ENCODE data around the gene ZCCHC3. TPM values are rescaled to one million over a fixed set of nuclear protein-coding genes. Genes with fewer than 3 reads are reported as not detected.

The ZCCHC3 gene
- total RNA-seq, 2 donors from 2014 or later = 13.7 to 15.6 TPM

DNA sequence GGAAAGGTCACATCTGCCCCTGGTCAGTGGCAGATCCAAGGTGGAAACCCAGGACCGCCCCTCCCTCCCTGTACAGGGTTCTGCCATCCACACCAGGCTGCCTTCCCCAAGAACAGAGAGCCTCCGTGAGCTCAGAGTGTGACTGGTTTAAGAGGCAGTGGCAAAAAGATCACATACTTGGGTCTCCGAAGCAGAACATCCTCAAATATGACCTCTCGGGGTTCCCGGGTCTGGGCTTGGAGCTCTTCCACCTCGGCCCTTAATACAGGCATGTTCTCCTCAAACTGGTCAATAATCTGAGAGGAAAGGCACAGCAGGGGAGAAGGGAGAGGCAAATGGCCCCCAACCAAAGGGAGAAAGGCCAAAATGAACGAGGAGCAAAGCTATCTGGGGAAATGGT lies 21.6 kb upstream of the ZCCHC3 start:
- Histone ChIP-seq H3K36me3 (no peaks in the 10 kb centered on the region), H3K9me3 (no peaks in the 10 kb centered on the region), H3K27ac (no peak overlapping the region), H3K27me3 (no peaks in the 10 kb centered on the region), H3K4me1 (no peaks in the 10 kb centered on the region), H3K4me3 (no peak overlapping the region), H3K9ac (ENCODE audit: low read depth in 2 of 2, low read length in 2 of 2) (no peak overlapping the region)
- peak; percentile 10 for DNase-seq
- TF ChIP-seq, protein P1, sequence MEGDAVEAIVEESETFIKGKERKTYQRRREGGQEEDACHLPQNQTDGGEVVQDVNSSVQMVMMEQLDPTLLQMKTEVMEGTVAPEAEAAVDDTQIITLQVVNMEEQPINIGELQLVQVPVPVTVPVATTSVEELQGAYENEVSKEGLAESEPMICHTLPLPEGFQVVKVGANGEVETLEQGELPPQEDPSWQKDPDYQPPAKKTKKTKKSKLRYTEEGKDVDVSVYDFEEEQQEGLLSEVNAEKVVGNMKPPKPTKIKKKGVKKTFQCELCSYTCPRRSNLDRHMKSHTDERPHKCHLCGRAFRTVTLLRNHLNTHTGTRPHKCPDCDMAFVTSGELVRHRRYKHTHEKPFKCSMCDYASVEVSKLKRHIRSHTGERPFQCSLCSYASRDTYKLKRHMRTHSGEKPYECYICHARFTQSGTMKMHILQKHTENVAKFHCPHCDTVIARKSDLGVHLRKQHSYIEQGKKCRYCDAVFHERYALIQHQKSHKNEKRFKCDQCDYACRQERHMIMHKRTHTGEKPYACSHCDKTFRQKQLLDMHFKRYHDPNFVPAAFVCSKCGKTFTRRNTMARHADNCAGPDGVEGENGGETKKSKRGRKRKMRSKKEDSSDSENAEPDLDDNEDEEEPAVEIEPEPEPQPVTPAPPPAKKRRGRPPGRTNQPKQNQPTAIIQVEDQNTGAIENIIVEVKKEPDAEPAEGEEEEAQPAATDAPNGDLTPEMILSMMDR (IDR thresholded peaks at IDR 0.05) = no peak
- intact Hi-C loops (cut with DNase I) = loop anchor here (10.0 kb wide), 2 partner anchors 49 to 61 kb away; partner anchors contain the start of gene SOX12

GRCh38 chr20:276620-277495 lies 20.5 kb upstream of the ZCCHC3 start:
- Histone ChIP-seq H3K4me1 (no peaks in the 10 kb centered on the region), H3K9ac (ENCODE audit: low read depth in 2 of 2, low read length in 2 of 2) (no peak overlapping the region), H3K36me3 (no peaks in the 10 kb centered on the region), H3K27me3 (no peaks in the 10 kb centered on the region), H3K4me3 (no peak overlapping the region), H3K27ac (no peak overlapping the region), H3K9me3 (no peaks in the 10 kb centered on the region)
- TF ChIP-seq, protein P1 (IDR thresholded peaks at IDR 0.05) = no peak
- DNase-seq = no peak
- intact Hi-C loops (cut with DNase I) = loop anchor here (10.0 kb wide), 2 partner anchors 48 to 62 kb away; partner anchors contain the start of gene SOX12

DNA sequence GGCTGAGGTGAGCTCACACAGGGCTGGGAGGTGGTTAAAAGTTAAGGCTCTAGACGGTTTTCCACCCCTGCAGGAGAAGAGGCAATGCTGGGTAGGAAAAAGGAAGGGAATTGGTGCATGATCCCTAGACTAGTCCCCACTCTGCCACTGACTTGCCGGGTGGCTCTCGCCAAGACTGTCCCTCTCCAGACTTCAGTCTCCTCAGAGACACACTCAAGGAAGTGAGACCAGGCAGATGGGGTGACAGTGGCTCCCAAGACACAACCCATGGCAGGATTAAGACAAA lies 19.9 kb upstream of the ZCCHC3 start:
- Histone ChIP-seq H3K36me3 (no peaks in the 10 kb centered on the region), H3K27ac (no peak overlapping the region), H3K9me3 (no peaks in the 10 kb centered on the region), H3K27me3 (no peaks in the 10 kb centered on the region), H3K9ac (ENCODE audit: low read depth in 2 of 2, low read length in 2 of 2) (no peak overlapping the region), H3K4me3 (no peak overlapping the region), H3K4me1 (no peaks in the 10 kb centered on the region)
- TF ChIP-seq, protein P1 (IDR thresholded peaks at IDR 0.05) = no peak
- DNase-seq = no peak
- intact Hi-C loops (cut with DNase I) = loop anchor here (10.0 kb wide), 2 partner anchors 47 to 63 kb away; partner anchors contain the start of gene SOX12

GRCh38 chr20:278181-278580 lies 19.2 kb upstream of the ZCCHC3 start:
- DNase-seq = no peak
- Histone ChIP-seq H3K4me1 (no peaks in the 10 kb centered on the region), H3K9me3 (no peaks in the 10 kb centered on the region), H3K27me3 (no peaks in the 10 kb centered on the region), H3K4me3 (no peak overlapping the region), H3K9ac (ENCODE audit: low read depth in 2 of 2, low read length in 2 of 2) (no peak overlapping the region), H3K27ac (no peak overlapping the region), H3K36me3 (no peaks in the 10 kb centered on the region)
- intact Hi-C loops (cut with DNase I) = loop anchor here (10.0 kb wide), 2 partner anchors 47 to 63 kb away; partner anchors contain the start of gene SOX12
- TF ChIP-seq, protein P1 (IDR thresholded peaks at IDR 0.05) = no peak

DNA sequence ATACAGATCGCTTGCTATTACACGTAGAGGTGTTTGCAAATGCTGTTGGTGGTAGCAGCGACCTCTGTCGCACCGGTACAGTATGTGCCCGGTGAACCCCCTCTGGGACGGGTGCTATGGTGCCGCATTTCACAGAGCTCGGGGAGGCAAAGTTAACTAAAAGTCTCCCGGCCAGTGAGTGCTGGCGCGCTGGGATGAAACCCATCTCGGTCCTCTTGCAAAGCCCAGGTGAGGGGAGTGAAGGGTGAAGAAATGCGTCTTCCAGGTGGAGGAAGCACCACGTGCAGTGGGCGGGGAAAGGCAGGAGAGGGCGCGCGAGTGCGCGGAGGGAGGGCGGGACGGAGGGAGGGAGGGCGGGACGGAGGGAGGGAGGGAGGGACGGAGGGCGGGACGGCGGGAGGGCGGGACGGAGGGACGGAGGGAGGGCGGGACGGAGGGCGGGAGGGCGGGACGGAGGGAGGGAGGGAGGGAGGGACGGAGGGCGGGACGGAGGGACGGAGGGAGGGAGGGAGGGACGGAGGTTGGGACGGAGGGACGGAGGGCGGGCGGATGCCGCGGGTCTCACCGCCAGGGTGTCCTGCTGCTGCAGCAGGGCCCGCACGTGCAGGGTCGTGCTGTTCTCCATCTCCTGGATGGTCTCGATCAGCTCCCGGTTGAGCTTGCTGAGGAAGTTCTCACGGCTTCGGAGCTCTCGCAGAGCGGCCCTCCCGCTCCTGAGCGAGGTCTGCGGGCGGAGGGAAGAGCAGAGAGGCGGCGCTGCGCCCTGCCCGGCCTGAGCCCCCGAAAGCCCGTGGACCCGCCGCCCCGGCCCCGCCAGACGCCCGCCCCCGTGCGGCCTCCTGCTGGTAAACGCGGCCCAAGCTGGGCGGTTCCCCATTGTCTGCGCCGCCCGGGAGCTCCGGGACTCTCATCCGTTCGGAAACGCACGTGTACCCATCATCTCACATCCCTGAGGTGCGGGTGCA lies 18.5 kb upstream of the ZCCHC3 start:
- no peak overlapping the region for H3K27ac ChIP-seq
- H3K4me3 ChIP-seq = no peak overlapping the region
- H3K36me3 ChIP-seq = no peaks in the 10 kb centered on the region
- H3K9me3 ChIP-seq = no peaks in the 10 kb centered on the region
- TF ChIP-seq, protein P1 (IDR thresholded peaks at IDR 0.05) = no peak
- DNase-seq = no peak
- no peak overlapping the region for H3K9ac ChIP-seq (ENCODE audit: low read depth in 2 of 2, low read length in 2 of 2)
- H3K4me1 ChIP-seq = no peaks in the 10 kb centered on the region
- intact Hi-C loops (cut with DNase I) = loop anchor here (10.0 kb wide), 2 partner anchors 46 to 64 kb away; partner anchors contain the start of gene SOX12
- no peaks in the 10 kb centered on the region for H3K27me3 ChIP-seq

Measured in colonic mucosa (tissue), 4 donors.